Left lung (tissue), 10 donors: ENCODE data around the gene SGPP2. TPM values are rescaled to one million over a fixed set of nuclear protein-coding genes. Genes with fewer than 3 reads are reported as not detected.

Experiments
- ATAC-seq: fragments of 200-7000 bp; cut with Tn5 transposase; one replicate; pipeline ENCODE4 v1.9.1; 2020; ENCODE audit warnings: moderate library complexity
- DNase-seq, 4 donors: peaks; one replicate each; pipeline ENCODE4 v3.0.0-alpha.2; 2013 to 2020
- H3K27ac ChIP-seq, 2 donors: fragments of 200-600 bp; sonication (generic) in 1 of 2; one replicate each; pipeline versions ENCODE4 v1.5.0 to v1.8.0; 2020 to 2021
- H3K27me3 ChIP-seq, 2 donors: fragments of 200-600 bp; sonication (generic) in 1 of 2; one replicate each; pipeline versions ENCODE4 v1.5.0 to v1.8.0; 2020 to 2021
- H3K36me3 ChIP-seq, 2 donors: fragments of 200-600 bp; sonication (generic) in 1 of 2; one replicate each; pipeline versions ENCODE4 v1.5.0 to v1.8.0; 2020 to 2021
- H3K4me1 ChIP-seq, 2 donors: fragments of 200-600 bp; one replicate each; pipeline ENCODE4 v1.8.0; 2021
- H3K4me3 ChIP-seq, 2 donors: fragments of 200-600 bp; sonication (generic) in 1 of 2; one replicate each; pipeline versions ENCODE4 v1.5.0 to v1.8.0; 2020 to 2021; ENCODE audit warnings: mild to moderate bottlenecking in 1 of 2
- H3K9me3 ChIP-seq, 2 donors: fragments of 200-600 bp; sonication (generic) in 1 of 2; one replicate each; pipeline versions ENCODE4 v1.5.0 to v1.8.0; 2020 to 2021
- CTCF ChIP-seq, 2 donors: fragments of 200-600 bp; sonication (generic) in 1 of 2; IDR thresholded peaks; one replicate each; pipeline versions ENCODE4 v1.5.0 to v1.8.0; 2021; ENCODE audit warnings: antibody characterized with exemption in 2 of 2
- intact Hi-C, 2 donors: fragments of 100-400 bp; cut with DNase I; formaldehyde crosslinking; loops; one replicate each; pipeline versions ENCODE4 v1.11.2 to v1.14.2; 2022
- polyA plus RNA-seq, 6 donors: library from polyadenylated mRNA; unstranded; fragments of 120-200 nt; gene quantifications; one replicate each; pipeline ENCODE4 v1.2.1, GENCODE V29; 2013; ENCODE audit not compliant: insufficient read length in 6 of 6
- total RNA-seq, 2 donors: library from RNA; stranded (reverse); fragmentation: NEBNext Ultra II Directional; extraction: Animal tissue kit (Norgen Biotek cat#: 25700); gene quantifications; one replicate each; pipeline ENCODE4 v1.2.1, GENCODE V29; 2021
- donor health status: DM: no; HTN: yes; CAD: no.
- donor health status: DM: no; HTN: no; CAD: no.

Gene SGPP2
- total and polyA plus RNA-seq, 8 donors = 2.2 to 31.2 (median 5.9) TPM

- H3K4me3 ChIP-seq = no peak overlapping the region
- no peaks in the 10 kb centered on the region for H3K4me1 ChIP-seq
- intact Hi-C loops = no loop called here
- ATAC-seq (no peak), DNase-seq (no peak)
- no peak for TF ChIP-seq CTCF (IDR thresholded peaks at IDR 0.05)
- no peaks in the 10 kb centered on the region for H3K27me3 ChIP-seq
- peaks cover 0 to 40% of the 10 kb centered on the region in 2 donors for H3K36me3 ChIP-seq
- no peak overlapping the region for H3K27ac ChIP-seq
- H3K9me3 ChIP-seq = no peaks in the 10 kb centered on the region
These were observed 167.3 kb downstream of the SGPP2 start for GRCh38 chr2:222591661-222592060.

GRCh38 chr2:222592176-222592575 lies 167.8 kb downstream of the SGPP2 start:
- Histone ChIP-seq H3K36me3 (peaks cover 0 to 45% of the 10 kb centered on the region in 2 donors), H3K27ac (no peak overlapping the region), H3K4me1 (no peaks in the 10 kb centered on the region), H3K9me3 (no peaks in the 10 kb centered on the region), H3K27me3 (no peaks in the 10 kb centered on the region), H3K4me3 (no peak overlapping the region)
- no peak for TF ChIP-seq CTCF (IDR thresholded peaks at IDR 0.05)
- intact Hi-C loops = no loop called here
- no peak for ATAC-seq
- no peak for DNase-seq

- ATAC-seq (peak; percentile 85), DNase-seq (no peak)
- Histone ChIP-seq H3K4me3 (no peak overlapping the region), H3K4me1 (no peaks in the 10 kb centered on the region), H3K36me3 (peaks cover 0 to 68% of the 10 kb centered on the region in 2 donors), H3K27me3 (no peaks in the 10 kb centered on the region), H3K27ac (no peak overlapping the region), H3K9me3 (no peaks in the 10 kb centered on the region)
- no peak for TF ChIP-seq CTCF (IDR thresholded peaks at IDR 0.05)
- intact Hi-C loops = no loop called here
These were observed 170.3 kb downstream of the SGPP2 start for GRCh38 chr2:222594679-222595078.

- Histone ChIP-seq H3K4me3 (no peak overlapping the region), H3K27ac (no peak overlapping the region), H3K4me1 (no peaks in the 10 kb centered on the region), H3K9me3 (no peaks in the 10 kb centered on the region), H3K27me3 (no peaks in the 10 kb centered on the region), H3K36me3 (peaks cover 0 to 73% of the 10 kb centered on the region in 2 donors)
- TF ChIP-seq CTCF (IDR thresholded peaks at IDR 0.05) = no peak
- no peak for ATAC-seq
- no peak for DNase-seq
- intact Hi-C loops = no loop called here
These were observed 171.2 kb downstream of the SGPP2 start for GRCh38 chr2:222595581-222595980.

- Histone ChIP-seq H3K9me3 (no peaks in the 10 kb centered on the region), H3K27ac (no peak overlapping the region), H3K27me3 (no peaks in the 10 kb centered on the region), H3K36me3 (peaks cover 0 to 58% of the 10 kb centered on the region in 2 donors), H3K4me1 (no peaks in the 10 kb centered on the region), H3K4me3 (no peak overlapping the region)
- no peak for DNase-seq
- TF ChIP-seq CTCF (IDR thresholded peaks at IDR 0.05) = no peak
- ATAC-seq = no peak
- intact Hi-C loops = no loop called here
These were observed 174.3 kb downstream of the SGPP2 start for GRCh38 chr2:222598611-222599010.
